Astrocyte of the spinal cord (primary cell): ENCODE results near the gene PCED1A.
"Not testable (repeated sequence)": the region's sequence is repeated elsewhere in the genome, so short reads cannot be mapped to it uniquely, and the experiment has no call there.

Experiments
- DNase-seq: peaks from one replicate; pipeline ENCODE4 v3.0.0; 2011; ENCODE audit warnings: low read depth, low spot score
- H3K4me3 ChIP-seq: 2 replicates; pipeline ENCODE4 v1.5.1; 2011; ENCODE audit warnings: low read depth, mild to moderate bottlenecking, low read length, moderate library complexity
- CTCF ChIP-seq: IDR thresholded peaks from 2 replicates; pipeline ENCODE4 v1.5.1; 2012; ENCODE audit warnings: low read depth, mild to moderate bottlenecking, low read length, inconsistent platforms
- in situ Hi-C: cut with HindIII; loops from 2 replicates; pipeline ENCODE4 v1.10.0; 2017; ENCODE audit warnings: low sequenced_read_pairs

The PCED1A gene

GRCh38 chr20:2834401-2835110 is 5.9 kb downstream of the PCED1A start:
- no peak for DNase-seq
- TF ChIP-seq CTCF: no peak
- in situ Hi-C loops: no loop called here
- H3K4me3 ChIP-seq: no peak overlapping the region

GRCh38 chr20:2833761-2834160 is 6.7 kb downstream of the PCED1A start:
- DNase-seq: no peak
- H3K4me3 ChIP-seq: no peak overlapping the region
- in situ Hi-C loops: no loop called here
- no peak for TF ChIP-seq CTCF

- H3K4me3 ChIP-seq, DNase-seq, in situ Hi-C loops: not testable (repeated sequence)
Measured at GRCh38 chr20:2831206-2831605, 9.2 kb downstream of the PCED1A start.

- TF ChIP-seq CTCF: no peak
- H3K4me3 ChIP-seq: no peak overlapping the region
- in situ Hi-C loops: no loop called here
- DNase-seq: no peak
Measured at GRCh38 chr20:2829376-2829775, 11.1 kb downstream of the PCED1A start.

GRCh38 chr20:2826655-2827054 is 13.8 kb downstream of the PCED1A start:
- no peak for DNase-seq
- TF ChIP-seq CTCF: no peak
- in situ Hi-C loops: no loop called here
- H3K4me3 ChIP-seq: no peak overlapping the region

- H3K4me3 ChIP-seq: no peak overlapping the region
- in situ Hi-C loops: no loop called here
- DNase-seq: no peak
- TF ChIP-seq CTCF: no peak
Measured at GRCh38 chr20:2825761-2826160, 14.7 kb downstream of the PCED1A start.

- in situ Hi-C loops: no loop called here
- DNase-seq: peak; percentile 65
- no peak for TF ChIP-seq CTCF
- H3K4me3 ChIP-seq: no peak overlapping the region
Measured at GRCh38 chr20:2822073-2822472, 18.4 kb downstream of the PCED1A start.
